PFSK-1 (cell line): ENCODE results near the gene TP53RK.

Experiments used
- FOXP2 ChIP-seq: optimal IDR thresholded peaks from 2 replicates; pipeline ENCODE3; 2011; ENCODE audit warnings: borderline replicate concordance, control low read depth, inconsistent platforms; ENCODE audit not compliant: insufficient read depth; ENCODE audit errors: extremely low read length, extremely low read depth
- POLR2AphosphoS5 ChIP-seq: IDR thresholded peaks from 2 replicates; pipeline ENCODE4 v1.6.1; 2012; ENCODE audit warnings: low read depth, mild to moderate bottlenecking, control low read depth, low read length, moderate library complexity
- SIN3A ChIP-seq: IDR thresholded peaks from 2 replicates; pipeline ENCODE4 v1.6.1; 2012; ENCODE audit warnings: mild to moderate bottlenecking, low read length, moderate library complexity, borderline replicate concordance; ENCODE audit not compliant: insufficient read depth
- TAF1 ChIP-seq: IDR thresholded peaks from 2 replicates; pipeline ENCODE4 v1.6.1; 2012; ENCODE audit warnings: low read length, control low read depth, borderline replicate concordance; ENCODE audit not compliant: insufficient read depth
- TF ChIP-seq, protein P1 (sequence below), 2 experiments: IDR thresholded peaks; 2 replicates each; pipeline versions ENCODE4 v1.6.1 to v1.8.0; 2011 to 2012; ENCODE audit warnings: low read depth in 2 of 2, low read length in 2 of 2, control low read depth in 1 of 2, inconsistent platforms in 1 of 2, mild to moderate bottlenecking in 1 of 2, moderate library complexity in 1 of 2; ENCODE audit not compliant: insufficient read depth in 1 of 2

TP53RK gene

DNA sequence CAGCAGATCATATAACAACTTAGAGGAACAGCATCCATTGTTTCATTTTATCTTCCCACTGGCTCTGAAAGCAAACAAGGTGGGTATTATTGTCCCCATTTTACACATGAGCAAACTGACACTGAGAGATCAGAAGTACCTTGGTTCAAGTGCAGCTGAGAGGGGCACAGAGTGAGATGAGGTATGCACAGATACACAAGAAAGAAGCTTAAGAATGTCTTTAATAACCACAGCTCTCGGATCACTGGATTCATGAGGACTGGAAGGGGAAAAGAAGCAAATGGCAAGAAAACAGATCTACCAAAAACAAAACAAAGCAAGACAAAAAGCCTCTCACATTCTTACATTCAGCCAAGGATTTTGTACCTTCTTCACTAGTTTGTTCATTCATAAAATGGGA is 30.8 kb upstream of the TP53RK start:
- no peak for TF ChIP-seq TAF1

DNA sequence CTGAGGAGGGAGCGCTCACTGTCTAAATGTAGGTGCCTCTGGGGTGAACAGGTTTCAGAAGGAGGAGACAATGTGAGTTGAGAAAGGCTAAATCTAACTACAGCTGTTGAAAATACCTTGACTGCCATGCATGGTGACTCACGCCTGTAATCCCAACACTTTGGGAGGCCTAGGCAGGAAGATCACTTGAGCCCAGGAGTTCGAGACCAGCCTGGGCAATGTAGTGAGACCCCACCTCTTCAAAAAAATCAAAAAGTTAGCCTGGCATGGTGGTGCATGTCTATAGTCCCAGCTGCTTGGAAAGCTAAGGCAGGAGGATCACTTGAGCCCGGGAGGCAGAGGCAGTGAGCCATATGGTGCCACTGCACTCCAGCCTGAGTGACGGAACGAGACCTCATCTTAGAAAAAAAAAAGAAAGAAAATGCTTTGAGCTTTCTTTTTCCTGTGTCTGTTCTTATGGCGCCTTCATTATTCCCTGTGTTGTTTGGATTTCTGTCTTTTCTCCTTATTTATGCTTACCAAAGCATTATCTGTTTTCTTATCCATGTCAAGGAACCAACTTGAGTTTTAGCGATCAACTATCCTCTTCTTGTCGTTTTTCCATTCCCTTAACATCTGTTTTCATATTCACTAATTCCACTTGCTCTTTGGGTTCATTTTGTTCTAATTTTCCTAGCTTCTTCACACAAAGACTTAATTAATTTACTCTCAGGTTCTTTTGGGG is 28.7 kb upstream of the TP53RK start:
- TF ChIP-seq POLR2AphosphoS5 = no peak
- no peak for TF ChIP-seq FOXP2
- TF ChIP-seq, protein P1, sequence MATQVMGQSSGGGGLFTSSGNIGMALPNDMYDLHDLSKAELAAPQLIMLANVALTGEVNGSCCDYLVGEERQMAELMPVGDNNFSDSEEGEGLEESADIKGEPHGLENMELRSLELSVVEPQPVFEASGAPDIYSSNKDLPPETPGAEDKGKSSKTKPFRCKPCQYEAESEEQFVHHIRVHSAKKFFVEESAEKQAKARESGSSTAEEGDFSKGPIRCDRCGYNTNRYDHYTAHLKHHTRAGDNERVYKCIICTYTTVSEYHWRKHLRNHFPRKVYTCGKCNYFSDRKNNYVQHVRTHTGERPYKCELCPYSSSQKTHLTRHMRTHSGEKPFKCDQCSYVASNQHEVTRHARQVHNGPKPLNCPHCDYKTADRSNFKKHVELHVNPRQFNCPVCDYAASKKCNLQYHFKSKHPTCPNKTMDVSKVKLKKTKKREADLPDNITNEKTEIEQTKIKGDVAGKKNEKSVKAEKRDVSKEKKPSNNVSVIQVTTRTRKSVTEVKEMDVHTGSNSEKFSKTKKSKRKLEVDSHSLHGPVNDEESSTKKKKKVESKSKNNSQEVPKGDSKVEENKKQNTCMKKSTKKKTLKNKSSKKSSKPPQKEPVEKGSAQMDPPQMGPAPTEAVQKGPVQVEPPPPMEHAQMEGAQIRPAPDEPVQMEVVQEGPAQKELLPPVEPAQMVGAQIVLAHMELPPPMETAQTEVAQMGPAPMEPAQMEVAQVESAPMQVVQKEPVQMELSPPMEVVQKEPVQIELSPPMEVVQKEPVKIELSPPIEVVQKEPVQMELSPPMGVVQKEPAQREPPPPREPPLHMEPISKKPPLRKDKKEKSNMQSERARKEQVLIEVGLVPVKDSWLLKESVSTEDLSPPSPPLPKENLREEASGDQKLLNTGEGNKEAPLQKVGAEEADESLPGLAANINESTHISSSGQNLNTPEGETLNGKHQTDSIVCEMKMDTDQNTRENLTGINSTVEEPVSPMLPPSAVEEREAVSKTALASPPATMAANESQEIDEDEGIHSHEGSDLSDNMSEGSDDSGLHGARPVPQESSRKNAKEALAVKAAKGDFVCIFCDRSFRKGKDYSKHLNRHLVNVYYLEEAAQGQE (IDR thresholded peaks at IDR 0.05; ENCODE audit: insufficient read depth in 1 of 2, low read depth in 2 of 2, low read length in 2 of 2) = no peak
- no peak for TF ChIP-seq SIN3A

DNA sequence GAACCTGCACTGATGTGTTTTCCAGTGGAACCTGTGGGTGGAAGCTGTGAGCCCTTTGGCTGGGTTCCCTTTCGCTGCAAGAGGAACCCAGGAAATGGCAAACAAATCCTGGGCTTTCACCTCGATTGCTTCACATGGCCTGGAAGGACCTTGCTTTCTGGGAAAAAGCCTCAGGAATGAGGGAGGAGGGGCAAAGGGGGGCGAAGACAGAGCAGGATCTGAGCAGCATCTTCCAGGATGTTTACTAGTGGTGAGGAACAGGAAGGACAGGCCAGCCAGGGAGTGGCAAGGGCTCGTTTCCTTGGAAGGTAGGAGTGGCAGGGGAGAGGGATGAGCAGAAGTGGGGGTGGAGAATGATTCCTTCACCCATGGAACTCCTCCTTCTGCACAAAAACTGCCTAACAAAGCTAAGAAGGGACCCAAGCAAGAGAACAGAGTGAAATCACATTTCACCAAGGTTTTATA is 26.1 kb upstream of the TP53RK start:
- TF ChIP-seq TAF1 (no peak), FOXP2 (no peak), SIN3A (no peak), POLR2AphosphoS5 (no peak)
- TF ChIP-seq, protein P1 (IDR thresholded peaks at IDR 0.05; ENCODE audit: insufficient read depth in 1 of 2, low read depth in 2 of 2, low read length in 2 of 2) = no peak

DNA sequence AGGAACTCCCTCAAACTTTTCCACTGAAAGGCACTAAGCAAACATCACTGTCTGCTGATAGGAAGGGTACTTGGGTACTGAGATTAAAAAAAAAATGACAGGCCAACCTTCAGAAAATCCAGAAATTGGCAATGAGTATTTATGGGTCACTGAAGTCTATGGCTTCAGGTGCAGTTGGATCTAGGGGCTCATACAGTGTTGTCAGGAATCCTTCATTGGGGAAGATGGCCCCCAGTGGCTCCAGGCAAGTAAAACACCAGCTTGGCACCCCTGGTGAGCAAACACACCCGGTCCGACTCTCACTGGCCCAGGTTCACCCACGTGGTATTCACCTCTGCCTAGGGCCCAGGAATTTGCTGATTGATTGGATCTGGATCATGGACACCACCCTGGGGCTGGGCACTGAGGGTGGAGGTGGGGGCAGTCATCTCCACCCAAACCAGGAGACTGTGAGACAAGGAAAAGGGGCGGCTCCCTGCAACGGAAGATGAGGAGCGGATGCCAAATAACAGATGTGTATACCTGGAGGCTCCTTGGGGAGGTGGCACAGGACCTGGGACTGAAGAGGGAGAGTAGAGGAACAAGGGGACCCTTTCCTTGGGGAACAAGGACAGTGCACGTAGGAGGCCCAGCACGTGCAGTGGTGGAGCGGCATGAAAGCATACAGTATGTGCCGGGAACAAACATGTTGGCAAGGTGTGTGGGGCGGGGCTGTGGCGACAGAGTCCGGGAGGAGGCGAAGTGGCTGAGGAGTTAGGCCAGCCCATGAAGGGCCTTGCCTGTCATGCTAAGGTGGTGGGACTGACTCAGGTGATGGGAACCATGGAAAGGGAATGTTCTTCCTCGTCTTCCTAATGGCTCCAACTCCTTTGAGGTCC is 25.0 kb upstream of the TP53RK start:
- TF ChIP-seq, protein P1 (IDR thresholded peaks at IDR 0.05; ENCODE audit: insufficient read depth in 1 of 2, low read depth in 2 of 2, low read length in 2 of 2) = no peak
- no peak for TF ChIP-seq TAF1

DNA sequence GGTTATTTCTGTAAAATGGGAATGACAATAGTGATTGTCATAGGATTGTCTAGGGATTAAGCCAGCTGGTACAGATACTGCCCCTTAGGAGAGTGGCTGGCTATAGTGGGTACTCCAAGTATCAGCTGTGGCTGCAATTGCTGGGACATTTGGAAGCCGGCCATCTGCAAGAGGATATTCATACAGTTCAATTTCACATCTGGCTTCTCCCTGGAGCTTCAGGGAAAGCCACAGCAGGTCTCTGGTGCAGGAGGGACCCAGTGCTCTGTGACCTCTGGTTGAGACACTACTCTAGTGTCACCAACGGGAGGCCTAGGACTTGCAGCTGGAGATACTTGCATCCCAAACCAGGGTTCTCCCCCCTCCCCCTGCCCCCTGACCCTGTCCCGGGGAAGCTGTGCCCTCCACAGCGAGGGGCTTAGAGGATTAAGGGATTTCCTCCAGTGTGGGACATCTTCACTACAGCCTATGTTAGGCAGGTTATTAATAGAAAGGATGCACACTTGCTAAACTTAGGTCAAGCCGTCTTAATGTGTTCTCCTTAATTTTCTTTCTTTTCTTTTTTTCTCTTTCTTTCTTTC is 22.9 kb upstream of the TP53RK start:
- TF ChIP-seq FOXP2 (no peak), TAF1 (no peak), SIN3A (no peak), POLR2AphosphoS5 (no peak)
- TF ChIP-seq, protein P1 (IDR thresholded peaks at IDR 0.05; ENCODE audit: insufficient read depth in 1 of 2, low read depth in 2 of 2, low read length in 2 of 2) = no peak
